HG03175 (cell line): ENCODE data around the gene TXNDC11.
"Not testable (repeated sequence)": the region's sequence is repeated elsewhere in the genome, so short reads cannot be mapped to it uniquely, and the experiment has no call there.

Experiments
- ATAC-seq: cut with Tn5 transposase; IDR thresholded peaks from one replicate; pipeline ENCODE4 v1.9.1; 2021; ENCODE audit warnings: mild to moderate bottlenecking, moderate library complexity; ENCODE audit not compliant: unreplicated experiment

TXNDC11 gene, protein sequence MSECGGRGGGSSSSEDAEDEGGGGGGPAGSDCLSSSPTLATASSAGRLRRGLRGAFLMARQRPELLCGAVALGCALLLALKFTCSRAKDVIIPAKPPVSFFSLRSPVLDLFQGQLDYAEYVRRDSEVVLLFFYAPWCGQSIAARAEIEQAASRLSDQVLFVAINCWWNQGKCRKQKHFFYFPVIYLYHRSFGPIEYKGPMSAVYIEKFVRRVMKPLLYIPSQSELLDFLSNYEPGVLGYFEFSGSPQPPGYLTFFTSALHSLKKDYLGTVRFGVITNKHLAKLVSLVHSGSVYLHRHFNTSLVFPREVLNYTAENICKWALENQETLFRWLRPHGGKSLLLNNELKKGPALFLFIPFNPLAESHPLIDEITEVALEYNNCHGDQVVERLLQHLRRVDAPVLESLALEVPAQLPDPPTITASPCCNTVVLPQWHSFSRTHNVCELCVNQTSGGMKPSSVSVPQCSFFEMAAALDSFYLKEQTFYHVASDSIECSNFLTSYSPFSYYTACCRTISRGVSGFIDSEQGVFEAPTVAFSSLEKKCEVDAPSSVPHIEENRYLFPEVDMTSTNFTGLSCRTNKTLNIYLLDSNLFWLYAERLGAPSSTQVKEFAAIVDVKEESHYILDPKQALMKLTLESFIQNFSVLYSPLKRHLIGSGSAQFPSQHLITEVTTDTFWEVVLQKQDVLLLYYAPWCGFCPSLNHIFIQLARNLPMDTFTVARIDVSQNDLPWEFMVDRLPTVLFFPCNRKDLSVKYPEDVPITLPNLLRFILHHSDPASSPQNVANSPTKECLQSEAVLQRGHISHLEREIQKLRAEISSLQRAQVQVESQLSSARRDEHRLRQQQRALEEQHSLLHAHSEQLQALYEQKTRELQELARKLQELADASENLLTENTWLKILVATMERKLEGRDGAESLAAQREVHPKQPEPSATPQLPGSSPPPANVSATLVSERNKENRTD

GRCh38 chr16:11742536-11743307 lies at the start of gene TXNDC11:
Gene TXNDC11, minus strand, starts transcription at chr16:11742857. Its CDS starts 127 bp downstream, at chr16:11742730.
- peak; percentile 91 for ATAC-seq

DNA sequence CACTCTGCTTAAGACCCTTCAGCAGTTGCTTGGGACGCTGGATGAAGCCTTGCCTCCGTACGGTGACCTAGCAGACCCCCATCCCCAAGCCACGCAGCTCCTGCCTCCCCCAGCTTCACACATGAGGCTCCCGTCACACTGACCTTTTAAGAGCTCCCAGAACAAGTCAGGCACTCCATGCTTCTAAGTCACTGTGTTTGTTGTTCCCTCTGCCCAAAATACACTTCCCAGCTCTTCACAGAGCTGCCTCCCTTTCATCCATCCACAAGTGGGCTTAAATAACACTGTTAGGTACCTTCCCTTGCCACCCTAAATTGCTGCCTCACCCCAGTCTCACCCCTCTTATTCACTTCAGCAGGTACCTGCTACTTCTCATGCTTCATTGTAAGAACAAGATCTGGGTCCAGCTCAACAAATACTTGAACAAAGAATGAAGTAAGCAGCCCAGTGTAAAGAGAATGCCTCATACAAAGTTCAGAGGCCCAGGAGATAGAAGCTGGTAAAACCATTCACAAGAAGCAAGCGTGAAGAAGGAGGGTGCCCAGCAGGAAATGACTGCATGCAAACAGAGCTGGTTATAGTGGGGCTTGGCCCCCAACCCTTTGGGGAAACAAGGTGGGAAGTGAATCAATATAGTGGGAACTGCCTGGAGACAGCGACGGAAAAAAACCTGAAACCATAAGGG lies 48.6 kb upstream of the TXNDC11 start:
- no peak for ATAC-seq

DNA sequence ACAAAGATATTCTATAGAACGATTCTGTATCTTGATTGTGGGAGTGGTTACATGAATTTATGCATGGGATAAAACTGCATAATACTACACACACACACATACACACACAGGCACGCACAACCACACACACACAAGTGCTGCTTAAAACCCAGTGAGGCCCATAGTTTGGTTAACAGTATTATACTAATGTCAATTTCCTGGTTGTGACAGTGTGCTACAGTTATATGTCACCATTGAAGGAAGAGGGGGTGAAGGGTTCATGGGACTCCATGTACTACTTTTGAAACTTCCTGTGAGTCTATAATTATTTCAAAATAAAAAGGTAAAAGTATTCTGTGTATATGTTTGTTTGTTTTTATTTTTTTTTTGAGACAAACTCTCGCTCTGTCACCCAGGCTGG lies 46.3 kb upstream of the TXNDC11 start:
- no peak for ATAC-seq

DNA sequence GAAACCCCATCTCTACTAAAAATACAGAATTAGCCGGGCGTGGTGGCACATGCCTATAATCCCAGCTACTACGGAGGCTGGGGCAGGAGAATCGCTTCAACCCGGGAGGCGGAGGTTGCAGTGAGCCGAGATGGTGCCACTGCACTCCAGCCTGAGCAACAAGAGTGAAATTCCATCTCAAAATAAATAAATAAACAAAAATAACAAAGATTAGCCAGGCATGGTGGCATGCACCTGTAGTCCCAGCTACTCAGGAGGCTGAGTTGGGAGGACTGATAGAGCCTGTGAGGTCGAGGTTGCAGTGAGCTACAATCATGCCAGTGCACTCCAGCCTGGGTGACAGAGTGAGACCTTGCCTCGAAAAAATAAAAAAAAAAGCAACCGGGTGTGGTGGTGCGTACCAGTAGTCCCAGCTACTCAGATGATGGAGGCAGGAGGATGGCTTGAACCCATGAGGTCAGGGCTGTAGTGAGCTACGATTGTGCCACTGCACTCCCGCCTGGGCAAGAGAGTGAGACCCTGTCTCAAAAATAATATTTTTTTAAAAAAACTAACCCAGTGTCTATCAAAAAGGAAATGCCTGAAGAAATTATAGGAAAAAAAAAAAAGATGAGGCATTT lies 42.4 kb upstream of the TXNDC11 start:
- not testable (repeated sequence) for ATAC-seq

- not testable (repeated sequence) for ATAC-seq
Measured at GRCh38 chr16:11784381-11784780, 41.7 kb upstream of the TXNDC11 start.

GRCh38 chr16:11784038-11784369 lies 41.3 kb upstream of the TXNDC11 start:
- no peak for ATAC-seq

- ATAC-seq, result peak; percentile 62
Measured at GRCh38 chr16:11783319-11784037, 40.8 kb upstream of the TXNDC11 start.

DNA sequence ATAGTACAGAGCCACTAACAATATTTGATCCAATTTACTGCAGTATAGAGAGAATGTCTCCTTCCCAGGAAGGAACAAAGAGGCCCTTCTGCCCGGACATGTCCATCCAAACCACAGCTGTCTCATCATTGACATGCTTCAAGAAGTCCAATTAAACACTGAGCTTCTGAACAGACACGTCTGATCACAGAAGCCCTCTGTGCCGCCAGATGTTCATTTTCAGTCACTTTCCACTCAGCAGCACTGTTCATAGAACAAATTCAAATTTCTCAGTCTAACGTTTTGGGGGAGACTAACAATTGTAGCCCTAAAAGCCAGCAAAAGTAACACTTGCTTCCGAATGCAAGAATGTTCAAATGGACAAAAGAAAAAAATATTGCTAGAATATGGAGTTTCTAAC lies 39.1 kb upstream of the TXNDC11 start:
- no peak for ATAC-seq

DNA sequence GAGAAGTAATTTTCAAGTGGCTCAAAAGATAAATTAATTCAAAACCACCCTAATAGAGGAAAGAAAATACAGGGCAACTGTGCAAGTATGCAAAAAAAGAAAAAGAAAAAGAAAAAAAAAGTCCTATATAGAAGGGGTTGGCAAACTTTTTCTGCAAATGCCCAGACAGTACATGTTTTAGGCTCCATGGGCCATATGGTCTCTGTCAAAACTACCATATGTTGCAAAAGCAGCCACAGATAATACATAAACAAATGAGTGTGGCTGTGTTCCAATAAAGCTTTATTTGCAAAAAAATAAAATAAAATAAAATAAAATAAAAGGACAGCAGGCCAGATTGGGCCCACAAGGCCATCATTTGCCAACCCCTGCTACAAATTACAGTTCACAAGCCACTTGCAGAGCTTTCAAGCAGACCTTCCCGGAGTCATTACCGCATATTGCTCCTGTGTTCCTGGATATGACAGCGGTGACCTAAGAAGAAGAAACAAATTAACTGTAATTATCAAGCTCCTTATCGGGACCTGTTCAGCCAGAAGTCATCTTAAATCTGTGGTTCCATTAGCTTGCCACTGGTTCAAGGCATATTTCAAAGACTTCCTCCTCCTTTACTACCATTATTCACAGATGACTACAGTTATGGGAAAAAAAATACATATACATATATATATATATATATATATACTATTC lies 38.5 kb upstream of the TXNDC11 start:
- ATAC-seq, result no peak

GRCh38 chr16:11779074-11779473 lies 36.4 kb upstream of the TXNDC11 start:
- ATAC-seq, result no peak

- ATAC-seq, result no peak
Measured at GRCh38 chr16:11774065-11774626, 31.5 kb upstream of the TXNDC11 start.

DNA sequence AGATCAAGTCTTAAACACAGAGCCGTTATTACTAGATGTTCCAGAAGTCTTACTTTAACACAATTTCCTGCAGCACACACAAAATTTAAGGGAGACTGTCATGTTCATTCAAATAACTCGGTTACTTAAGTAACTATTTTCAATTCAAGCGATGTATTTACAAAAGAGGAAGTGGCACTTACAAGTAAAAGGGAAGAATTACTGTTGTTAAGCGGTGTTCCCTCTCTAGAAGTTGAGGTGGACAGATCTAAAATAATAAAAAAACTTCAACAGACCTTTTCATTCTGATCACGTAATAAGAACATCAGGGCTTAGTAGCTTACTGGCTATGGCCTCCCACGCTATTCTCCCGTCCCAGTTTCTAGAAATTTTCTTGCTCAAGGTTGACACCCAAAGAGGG lies 26.2 kb upstream of the TXNDC11 start:
- ATAC-seq, result no peak

DNA sequence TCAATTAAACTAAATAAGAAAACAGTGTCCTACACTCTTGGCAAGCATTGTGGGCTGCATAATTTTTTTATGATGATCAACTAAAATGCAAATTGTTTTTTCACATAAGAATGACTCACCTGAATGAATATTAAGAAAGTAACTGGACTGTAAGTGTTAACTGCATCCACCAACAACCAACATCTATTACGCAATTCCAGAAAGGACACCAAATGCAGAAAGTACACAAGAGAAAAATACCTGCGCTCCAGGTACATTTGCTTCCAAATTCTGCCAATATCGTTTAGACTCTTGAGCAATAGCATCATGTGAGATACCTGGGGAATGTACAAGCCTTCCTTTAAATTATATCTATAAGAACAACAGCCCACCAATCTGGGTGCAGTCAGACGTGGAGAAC lies 19.8 kb upstream of the TXNDC11 start:
- no peak for ATAC-seq

GRCh38 chr16:11759997-11760396 lies 17.3 kb upstream of the TXNDC11 start:
- no peak for ATAC-seq

GRCh38 chr16:11759163-11759834 lies 16.6 kb upstream of the TXNDC11 start:
- no peak for ATAC-seq

DNA sequence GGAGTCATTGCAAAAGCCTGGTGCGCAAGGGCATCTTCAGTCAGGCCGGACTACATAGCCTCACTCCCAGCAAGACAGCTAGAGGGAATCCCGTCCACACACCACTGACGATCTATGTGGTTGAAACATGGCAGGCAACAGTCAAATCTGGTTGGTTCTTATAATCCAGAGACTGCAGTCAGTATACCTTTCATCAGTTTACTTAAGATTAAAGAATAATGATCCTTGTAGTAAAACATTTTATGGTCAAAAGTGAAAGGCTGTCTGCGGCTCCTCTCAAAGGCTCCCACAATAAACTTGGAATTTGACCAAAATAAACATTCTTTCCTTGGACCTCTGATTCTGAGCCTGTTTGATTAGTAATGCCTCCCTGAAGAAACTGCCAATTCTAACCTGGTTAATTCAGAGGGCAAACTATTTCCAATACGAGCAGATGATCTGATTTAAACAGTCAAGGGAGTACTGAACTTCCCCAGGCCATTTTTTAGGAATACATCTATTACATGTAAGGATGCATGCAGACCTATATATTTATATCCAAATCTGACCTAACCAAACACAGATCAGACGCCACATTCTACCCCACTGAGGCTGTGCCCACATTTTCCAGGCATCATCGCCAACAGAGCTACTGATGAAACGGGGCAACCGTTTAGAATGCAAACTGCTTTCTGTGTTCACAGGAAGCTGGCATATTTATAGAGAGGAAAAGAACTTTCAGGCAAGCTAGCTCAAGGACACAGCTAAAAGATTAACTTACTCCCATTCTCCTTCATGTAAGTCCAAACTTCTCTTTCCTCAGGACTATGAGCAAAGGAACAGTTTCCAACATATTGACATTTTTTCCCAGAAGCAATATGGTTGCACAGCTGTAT lies 15.3 kb upstream of the TXNDC11 start:
- ATAC-seq, result no peak

- ATAC-seq, result no peak
Measured at GRCh38 chr16:11756248-11756647, 13.6 kb upstream of the TXNDC11 start.
